Measurements from ENCODE around the gene RCSD1. TPM values are rescaled to one million over a fixed set of nuclear protein-coding genes. Genes with fewer than 3 reads are reported as not detected.

Gene RCSD1
- total and polyA plus RNA-seq, 2 of the 4 experiments (the other 2 are of a cell fraction): 0.03 TPM; not detected in 1

DNA sequence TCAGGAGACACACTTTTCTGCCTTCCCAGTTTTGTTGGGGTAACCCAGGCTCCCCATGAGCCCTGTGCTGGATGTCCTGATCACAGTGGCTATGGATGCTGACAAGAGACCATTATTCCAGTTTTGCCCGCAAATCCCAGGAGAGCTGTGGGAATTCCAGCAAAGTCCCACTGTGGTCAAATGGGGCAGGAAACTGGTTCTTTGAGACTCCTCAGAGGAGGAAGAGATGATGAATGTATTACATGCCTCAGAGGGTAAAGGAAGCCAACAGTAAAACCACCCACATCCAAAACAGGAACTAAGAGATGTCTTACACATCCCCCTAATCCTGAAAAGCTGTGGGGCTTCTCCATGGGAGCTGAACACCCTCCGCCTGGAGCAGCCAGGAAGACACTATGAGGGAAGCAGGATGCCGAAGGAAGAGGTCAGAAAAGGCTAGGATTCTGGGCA is 78.9 kb downstream of the RCSD1 start:
- no CpG with 5 or more reads among the region's 3 CpGs for WGBS, 2 experiments (ENCODE audit: extremely low coverage in 2 of 2, insufficient read length in 1 of 2)
- no peak overlapping the region for H4K8ac ChIP-seq (ENCODE audit: low read depth in 2 of 2, low read length in 2 of 2)
- H3K14ac ChIP-seq (replicated peaks; ENCODE audit: low read depth, low read length): no peak overlapping the region
- in situ Hi-C loops (cut with MboI; ENCODE audit: low sequenced_read_pairs) (no loop called here), intact Hi-C loops (cut with micrococcal nuclease) (loop anchor here (5.0 kb wide), 1 partner anchor 758 kb away; no protein-coding TSS in a partner anchor), dilution Hi-C loops (cut with HindIII; ENCODE audit: low sequenced_read_pairs, unreplicated experiment) (no loop called here)
- H3K9me3 ChIP-seq (ENCODE audit: control insufficient read depth, insufficient read depth, low read length): no peaks in the 10 kb centered on the region
- no peak overlapping the region for H2AFZ ChIP-seq (replicated peaks; ENCODE audit: low read length, poor library complexity)
- DNase-seq (no peak), ATAC-seq (ENCODE audit: low read depth) (no peak)
- CTCF ChIA-PET: interaction anchor here (0.6 to 1.0 kb wide), 2 partner anchors 155 to 373 kb away, joined by 3 read pairs; partner anchors contain the start of gene CREG1
- BruUV-seq (replicated peaks): no TSS peak
- H3K27me3 ChIP-seq (ENCODE audit: control insufficient read depth, insufficient read depth, low read length): peaks cover 29% of the 10 kb centered on the region
- no peak overlapping the region for H2AK5ac ChIP-seq (ENCODE audit: low read depth, low read length)
- H3K18ac ChIP-seq (ENCODE audit: low read depth, low read length): no peak overlapping the region
- no peak overlapping the region for H3K4ac ChIP-seq (ENCODE audit: low read depth, low read length)
- no peak overlapping the region for H3K4me3 ChIP-seq (ENCODE audit: insufficient read depth, low read depth, low read length)
- H3K9ac ChIP-seq (ENCODE audit: low read depth, low read length): no peak overlapping the region
- POLR2A ChIA-PET (ENCODE audit: unreplicated experiment): no interaction called here
- no peak overlapping the region for H3K56ac ChIP-seq (ENCODE audit: extremely low read depth, insufficient read depth, low read length)
- H3K4me1 ChIP-seq (ENCODE audit: control insufficient read depth, insufficient read depth, low read length): no peaks in the 10 kb centered on the region
- no peak overlapping the region for H4K5ac ChIP-seq (ENCODE audit: low read depth, low read length)
- no peaks in the 10 kb centered on the region for H3K9me1 ChIP-seq (ENCODE audit: insufficient read depth, low read length)
- H3K27ac ChIP-seq (ENCODE audit: insufficient read depth, low read length): no peak overlapping the region
- no peak overlapping the region for H2BK15ac ChIP-seq (ENCODE audit: low read depth, low read length)
- H2BK5ac ChIP-seq (ENCODE audit: low read depth, low read length, poor library complexity, severe bottlenecking): no peak overlapping the region
- no peak overlapping the region for H4K91ac ChIP-seq (ENCODE audit: insufficient read depth, low read depth, low read length)
- no peaks in the 10 kb centered on the region for H3K36me3 ChIP-seq (ENCODE audit: control insufficient read depth, insufficient read depth, low read length)
- no peaks in the 10 kb centered on the region for H3K79me1 ChIP-seq (ENCODE audit: low read depth in 1 of 2, low read length in 2 of 2)
- no peak overlapping the region for H2AK9ac ChIP-seq (replicated peaks; ENCODE audit: low read depth, low read length, poor library complexity)
- TF ChIP-seq SMC3 (IDR thresholded peaks at IDR 0.05; ENCODE audit: low read depth, low read length) (no peak), MAFK (IDR thresholded peaks at IDR 0.05; ENCODE audit: low read depth, low read length) (no peak), RCOR1 (IDR thresholded peaks at IDR 0.05; ENCODE audit: insufficient replicate concordance, low read length) (no peak)
- H2BK120ac ChIP-seq (ENCODE audit: low read depth, low read length): no peak overlapping the region
- H2BK20ac ChIP-seq (ENCODE audit: low read depth, low read length): no peak overlapping the region
- no peak overlapping the region for H3K4me2 ChIP-seq (ENCODE audit: low read depth, low read length)
- no peaks in the 10 kb centered on the region for H4K20me1 ChIP-seq (ENCODE audit: insufficient read depth, low read length)
- no peak overlapping the region for H3K23ac ChIP-seq (ENCODE audit: low read depth, low read length)

All from IMR-90 (cell line).